B cell (primary cell): Measurements from ENCODE around the gene KIF7.

ENCODE experiments used
- EZH2 ChIP-seq: IDR thresholded peaks from 2 replicates; pipeline ENCODE4 v1.6.1; 2012; ENCODE audit warnings: borderline replicate concordance, low read depth, mild to moderate bottlenecking, moderate library complexity, low read length; ENCODE audit not compliant: insufficient read depth, poor library complexity, severe bottlenecking
- TF ChIP-seq, protein P1 (sequence below): fragments of 200-600 bp; IDR thresholded peaks from one replicate; pipeline ENCODE4 v1.8.0; 2022; ENCODE audit warnings: antibody characterized with exemption, mild to moderate bottlenecking

DNA sequence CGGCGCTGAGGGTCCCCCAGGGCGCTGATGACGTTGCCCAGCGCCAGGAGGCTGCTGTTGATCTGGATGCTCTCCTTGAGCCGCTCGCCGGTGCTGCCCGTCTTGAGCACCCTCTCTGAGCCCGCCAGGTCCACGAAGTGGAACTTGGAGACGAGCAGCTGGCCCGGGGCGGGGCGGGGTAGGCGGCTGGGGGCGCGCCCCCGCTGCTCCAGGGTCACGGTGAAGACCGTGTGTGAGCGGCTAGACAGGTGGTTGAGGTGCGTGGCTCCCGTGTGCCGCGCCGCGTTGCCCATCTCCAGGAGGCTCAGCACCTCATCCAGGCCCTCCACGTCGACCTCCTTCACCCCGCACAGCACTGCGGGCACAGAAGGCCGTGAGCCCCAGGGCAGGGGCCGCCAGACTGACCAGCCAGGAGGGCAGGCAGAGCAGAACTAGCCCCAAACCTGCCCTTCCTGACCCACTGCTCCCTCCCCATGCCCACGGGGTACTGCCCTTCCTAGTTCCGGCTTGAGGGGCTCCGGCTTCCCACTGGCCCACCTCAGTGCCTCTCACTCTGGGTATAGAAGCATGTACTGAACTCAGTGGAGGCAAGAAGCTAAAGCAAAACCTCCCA, 6.1 kb downstream of the KIF7 start:
- TF ChIP-seq, protein P1, sequence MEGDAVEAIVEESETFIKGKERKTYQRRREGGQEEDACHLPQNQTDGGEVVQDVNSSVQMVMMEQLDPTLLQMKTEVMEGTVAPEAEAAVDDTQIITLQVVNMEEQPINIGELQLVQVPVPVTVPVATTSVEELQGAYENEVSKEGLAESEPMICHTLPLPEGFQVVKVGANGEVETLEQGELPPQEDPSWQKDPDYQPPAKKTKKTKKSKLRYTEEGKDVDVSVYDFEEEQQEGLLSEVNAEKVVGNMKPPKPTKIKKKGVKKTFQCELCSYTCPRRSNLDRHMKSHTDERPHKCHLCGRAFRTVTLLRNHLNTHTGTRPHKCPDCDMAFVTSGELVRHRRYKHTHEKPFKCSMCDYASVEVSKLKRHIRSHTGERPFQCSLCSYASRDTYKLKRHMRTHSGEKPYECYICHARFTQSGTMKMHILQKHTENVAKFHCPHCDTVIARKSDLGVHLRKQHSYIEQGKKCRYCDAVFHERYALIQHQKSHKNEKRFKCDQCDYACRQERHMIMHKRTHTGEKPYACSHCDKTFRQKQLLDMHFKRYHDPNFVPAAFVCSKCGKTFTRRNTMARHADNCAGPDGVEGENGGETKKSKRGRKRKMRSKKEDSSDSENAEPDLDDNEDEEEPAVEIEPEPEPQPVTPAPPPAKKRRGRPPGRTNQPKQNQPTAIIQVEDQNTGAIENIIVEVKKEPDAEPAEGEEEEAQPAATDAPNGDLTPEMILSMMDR: no peak
- TF ChIP-seq EZH2: no peak
